HCT116 (cell line): ENCODE measurements around the gene PRM3. TPM values are rescaled to one million over a fixed set of nuclear protein-coding genes. Genes with fewer than 3 reads are reported as not detected.

ENCODE experiments used
- ATAC-seq: fragments of 200-7000 bp; cut with Tn5 transposase; 2 replicates; pipeline ENCODE4 v1.9.1; 2020; ENCODE audit warnings: mild to moderate bottlenecking, moderate library complexity
- BruUV-seq: library from RNA; stranded (reverse); fragments of 400-500 nt; replicated peaks from 2 replicates; lab custom pipeline; 2021; lab: Mats Ljungman, UMichigan
- CTCF ChIA-PET: fragments of 300-600 bp; sonication (Branson Sonifier 250); formaldehyde crosslinking; loops from one replicate; lab custom pipeline; 2021; ENCODE audit warnings: antibody characterized with exemption; lab: Charles Lee
- POLR2A ChIA-PET: fragments of 300-600, 350-600 bp; sonication (Branson Sonifier 250); formaldehyde crosslinking; loops from one replicate; lab custom pipeline; 2021; ENCODE audit warnings: antibody characterized with exemption; lab: Charles Lee
- RAD21 ChIA-PET, 2 experiments: fragments of 300-600 bp; sonication (Branson Sonifier 250); formaldehyde crosslinking; loops; one replicate each; lab custom pipeline; 2023; ENCODE audit warnings: low total read pairs in 2 of 2; ENCODE audit not compliant: uncharacterized antibody in 2 of 2, unreplicated experiment in 2 of 2, low non-redundant PET in 1 of 2; lab: Charles Lee
- DNase-seq: peaks from one replicate; pipeline ENCODE4 v3.0.0-alpha.2; 2010; ENCODE audit warnings: low read depth, low spot score
- H2AFZ ChIP-seq: fragments of 200-600 bp; shearing (Covaris generic), sonication (generic); 2 replicates; pipeline ENCODE4 v1.6.1; 2017; ENCODE audit warnings: low read depth, mixed run types, mixed read lengths, antibody characterized with exemption, low read length; ENCODE audit not compliant: poor library complexity, severe bottlenecking
- H3K27ac ChIP-seq: 2 replicates; pipeline ENCODE4 v1.5.1; 2012; ENCODE audit warnings: low read depth, low read length
- H3K27me3 ChIP-seq: fragments of 200-600 bp; sonication (generic); 2 replicates; pipeline ENCODE4 v1.6.1; 2016; ENCODE audit warnings: mixed run types, low read length, mixed read lengths; ENCODE audit not compliant: insufficient read depth
- H3K36me3 ChIP-seq, 2 experiments: fragments of 200-500 bp in 1 of 2; fragments of 200-600 bp in 1 of 2; sonication (Bioruptor generic) in 1 of 2; sonication (generic) in 1 of 2; 2 replicates each; pipeline versions ENCODE4 v1.5.1 to v1.6.1; 2014 to 2016; ENCODE audit warnings: low read length in 2 of 2, inconsistent platforms in 1 of 2, mixed read lengths in 1 of 2, mixed run types in 1 of 2; ENCODE audit not compliant: insufficient read depth in 2 of 2, control insufficient read depth in 1 of 2
- H3K4me1 ChIP-seq, 2 experiments: fragments of 200-600 bp in 1 of 2; sonication (generic) in 1 of 2; 2 replicates each; pipeline versions ENCODE4 v1.5.1 to v1.6.1; 2012 to 2017; ENCODE audit warnings: low read length in 2 of 2, inconsistent platforms in 1 of 2, mild to moderate bottlenecking in 1 of 2, mixed read lengths in 1 of 2, mixed run types in 1 of 2, moderate library complexity in 1 of 2; ENCODE audit not compliant: insufficient read depth in 2 of 2, control insufficient read depth in 1 of 2
- H3K4me2 ChIP-seq: fragments of 200-600 bp; sonication (generic); 2 replicates; pipeline ENCODE4 v1.6.1; 2017; ENCODE audit warnings: mixed run types, low read length, mixed read lengths
- H3K4me3 ChIP-seq, 2 experiments: fragments of 200-600 bp in 1 of 2; sonication (generic) in 1 of 2; replicated peaks in 1 of 2; 2 replicates each; pipeline ENCODE4 v1.5.1; 2011 to 2016; ENCODE audit warnings: low read length in 2 of 2, control low read depth in 1 of 2, low read depth in 1 of 2, mild to moderate bottlenecking in 1 of 2, mixed read lengths in 1 of 2, mixed run types in 1 of 2
- H3K79me2 ChIP-seq: fragments of 200-600 bp; sonication (generic); 2 replicates; pipeline ENCODE4 v1.6.1; 2017; ENCODE audit warnings: mild to moderate bottlenecking, mixed run types, low read length, moderate library complexity, mixed read lengths; ENCODE audit not compliant: insufficient read depth
- H3K9ac ChIP-seq: fragments of 200-600 bp; sonication (generic); 2 replicates; pipeline ENCODE4 v1.6.1; 2016; ENCODE audit warnings: low read length, mixed read lengths
- H3K9me2 ChIP-seq: fragments of 200-600 bp; sonication (generic), shearing (Covaris generic); 2 replicates; pipeline ENCODE4 v1.6.1; 2017; ENCODE audit warnings: mixed run types, mild to moderate bottlenecking, moderate library complexity; ENCODE audit not compliant: insufficient read depth
- H3K9me3 ChIP-seq, 2 experiments: fragments of 200-500 bp in 1 of 2; fragments of 200-600 bp in 1 of 2; sonication (Bioruptor generic) in 1 of 2; sonication (generic) in 1 of 2; 2 replicates each; pipeline ENCODE4 v1.6.1; 2014 to 2017; ENCODE audit warnings: low read length in 2 of 2, mixed read lengths in 2 of 2, inconsistent platforms in 1 of 2, low read depth in 1 of 2, mild to moderate bottlenecking in 1 of 2, mixed run types in 1 of 2, moderate library complexity in 1 of 2; ENCODE audit not compliant: control insufficient read depth in 1 of 2, insufficient read depth in 1 of 2
- H4K20me1 ChIP-seq: fragments of 200-600 bp; sonication (generic), shearing (Covaris generic); 2 replicates; pipeline ENCODE4 v1.6.1; 2017; ENCODE audit warnings: mixed run types, mild to moderate bottlenecking, moderate library complexity; ENCODE audit not compliant: insufficient read depth
- CEBPB ChIP-seq: IDR thresholded peaks from 2 replicates; pipeline ENCODE4 v1.6.1; 2012; ENCODE audit warnings: low read depth
- EGR1 ChIP-seq: IDR thresholded peaks from 2 replicates; pipeline ENCODE4 v1.6.1; 2012; ENCODE audit warnings: low read depth
- SIN3A ChIP-seq: IDR thresholded peaks from 2 replicates; pipeline ENCODE4 v1.6.1; 2012; ENCODE audit warnings: low read depth
- YY1 ChIP-seq: IDR thresholded peaks from 2 replicates; pipeline ENCODE4 v1.6.1; 2011; ENCODE audit warnings: low read length, low read depth, moderate library complexity, mild to moderate bottlenecking; ENCODE audit not compliant: insufficient replicate concordance; ENCODE audit errors: extremely low read depth
- intact Hi-C: fragments of 100-400 bp; cut with micrococcal nuclease; formaldehyde crosslinking; loops from 2 replicates; pipeline ENCODE4 v1.10.0; 2022
- total RNA-seq: library from RNA; stranded (reverse); gene quantifications from one replicate; pipeline ENCODE4 v1.2.1, GENCODE V29; 2021; ENCODE audit not compliant: unreplicated experiment
- TF ChIP-seq, protein P1 (sequence below): IDR thresholded peaks from 2 replicates; pipeline ENCODE4 v1.6.1; 2011; ENCODE audit warnings: mild to moderate bottlenecking, low read length, moderate library complexity; ENCODE audit not compliant: insufficient replicate concordance; ENCODE audit errors: extremely low read depth
- TF ChIP-seq, protein P2 (sequence below): IDR thresholded peaks from 2 replicates; pipeline ENCODE4 v1.6.1; 2012

The PRM3 gene
- total RNA-seq, 1 experiment from 2014 or later: not detected

DNA sequence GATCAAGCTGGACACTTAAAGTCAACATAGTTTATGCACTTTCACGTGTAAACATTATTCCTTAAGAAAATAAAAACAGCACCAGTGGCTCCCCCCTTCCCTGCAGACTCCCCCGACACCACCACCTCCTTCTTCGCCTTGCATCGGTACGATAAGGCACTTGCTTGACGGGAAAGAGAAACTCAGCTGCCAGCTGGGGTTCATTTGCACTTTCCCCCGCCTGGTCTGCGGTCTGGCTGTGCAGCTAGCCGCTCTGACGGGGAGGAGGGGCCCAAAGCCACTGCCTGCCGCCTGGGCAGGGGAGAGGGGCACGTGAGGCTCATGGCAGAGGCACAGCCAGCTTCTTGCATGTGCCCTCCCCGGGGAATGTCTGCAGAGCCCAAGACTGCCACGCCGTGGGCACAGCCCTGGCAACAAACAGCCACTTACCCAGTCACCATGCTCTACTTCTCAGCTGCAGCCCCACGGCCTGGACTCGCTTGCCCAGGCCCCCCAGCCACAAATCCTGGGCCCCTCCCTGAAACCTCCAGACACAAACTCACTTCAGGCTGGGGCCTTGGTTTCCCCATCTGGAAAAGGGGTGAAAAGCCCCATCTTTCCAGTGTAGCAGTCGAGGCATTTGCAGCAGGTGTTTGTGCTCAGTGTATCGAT is 24.2 kb upstream of the PRM3 start:
- Histone ChIP-seq H2AFZ (no peak overlapping the region), H3K27me3 (no peaks in the 10 kb centered on the region), H3K36me3 (no peaks in the 10 kb centered on the region), H3K4me1 (no peaks in the 10 kb centered on the region), H4K20me1 (no peaks in the 10 kb centered on the region), H3K27ac (no peak overlapping the region), H3K9me2 (no peaks in the 10 kb centered on the region), H3K4me3 (no peak overlapping the region), H3K9ac (no peak overlapping the region), H3K9me3 (no peaks in the 10 kb centered on the region)
- intact Hi-C loops: no loop called here
- no TSS peak for BruUV-seq
- CTCF ChIA-PET: interaction anchor here (1.0 kb wide), 1 partner anchor 326 kb away, joined by 3 read pairs; no protein-coding TSS in a partner anchor
- ATAC-seq (no peak), DNase-seq (no peak)
- RAD21 ChIA-PET: no interaction called here
- POLR2A ChIA-PET: no interaction called here
- TF ChIP-seq YY1 (no peak), CEBPB (no peak), SIN3A (no peak), EGR1 (no peak)
- TF ChIP-seq, protein P1, sequence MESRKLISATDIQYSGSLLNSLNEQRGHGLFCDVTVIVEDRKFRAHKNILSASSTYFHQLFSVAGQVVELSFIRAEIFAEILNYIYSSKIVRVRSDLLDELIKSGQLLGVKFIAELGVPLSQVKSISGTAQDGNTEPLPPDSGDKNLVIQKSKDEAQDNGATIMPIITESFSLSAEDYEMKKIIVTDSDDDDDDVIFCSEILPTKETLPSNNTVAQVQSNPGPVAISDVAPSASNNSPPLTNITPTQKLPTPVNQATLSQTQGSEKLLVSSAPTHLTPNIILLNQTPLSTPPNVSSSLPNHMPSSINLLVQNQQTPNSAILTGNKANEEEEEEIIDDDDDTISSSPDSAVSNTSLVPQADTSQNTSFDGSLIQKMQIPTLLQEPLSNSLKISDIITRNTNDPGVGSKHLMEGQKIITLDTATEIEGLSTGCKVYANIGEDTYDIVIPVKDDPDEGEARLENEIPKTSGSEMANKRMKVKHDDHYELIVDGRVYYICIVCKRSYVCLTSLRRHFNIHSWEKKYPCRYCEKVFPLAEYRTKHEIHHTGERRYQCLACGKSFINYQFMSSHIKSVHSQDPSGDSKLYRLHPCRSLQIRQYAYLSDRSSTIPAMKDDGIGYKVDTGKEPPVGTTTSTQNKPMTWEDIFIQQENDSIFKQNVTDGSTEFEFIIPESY: no peak
- TF ChIP-seq, protein P2, sequence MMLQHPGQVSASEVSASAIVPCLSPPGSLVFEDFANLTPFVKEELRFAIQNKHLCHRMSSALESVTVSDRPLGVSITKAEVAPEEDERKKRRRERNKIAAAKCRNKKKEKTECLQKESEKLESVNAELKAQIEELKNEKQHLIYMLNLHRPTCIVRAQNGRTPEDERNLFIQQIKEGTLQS: no peak
- TF ChIP-seq, all 23 proteins: peak for 0
- Histone ChIP-seq H3K4me2 (no peak overlapping the region), H3K79me2 (no peaks in the 10 kb centered on the region)
